H1 (cell line): ENCODE measurements around the gene PBXIP1.

ENCODE experiments used
- BRCA1 ChIP-seq: IDR thresholded peaks from 2 replicates; pipeline ENCODE4 v1.6.1; 2012; ENCODE audit warnings: low read depth, low read length, improper control_type of control experiment
- CTCF ChIP-seq, 3 experiments: IDR thresholded peaks; 1 replicate in 2 of 3; 2 replicates in 1 of 3; pipeline versions ENCODE4 v1.5.1 to v1.6.1; 2011; ENCODE audit warnings: low read length in 3 of 3, mild to moderate bottlenecking in 3 of 3, inconsistent platforms in 2 of 3, low read depth in 1 of 3, moderate library complexity in 1 of 3; ENCODE audit not compliant: insufficient read depth in 1 of 3; ENCODE audit errors: control extremely low read depth in 1 of 3
- EGR1 ChIP-seq: IDR thresholded peaks from 2 replicates; pipeline ENCODE4 v1.6.1; 2011; ENCODE audit warnings: low read depth, low read length, borderline replicate concordance
- EP300 ChIP-seq, 2 experiments: IDR thresholded peaks; 1 replicate in 1 of 2; 2 replicates in 1 of 2; pipeline ENCODE4 v1.6.1; 2011 to 2012; ENCODE audit warnings: low read depth in 2 of 2, low read length in 2 of 2, mild to moderate bottlenecking in 2 of 2, borderline replicate concordance in 1 of 2, inconsistent platforms in 1 of 2, moderate library complexity in 1 of 2
- EZH2 ChIP-seq: fragments of 200-600 bp; sonication (generic); IDR thresholded peaks from 2 replicates; pipeline ENCODE4 v1.7.1; 2012; ENCODE audit warnings: low read depth, mild to moderate bottlenecking, moderate library complexity, low read length, inconsistent platforms; ENCODE audit not compliant: severe bottlenecking
- KDM5A ChIP-seq: fragments of 200-600 bp; IDR thresholded peaks from 2 replicates; pipeline ENCODE4 v1.7.1; 2012; ENCODE audit warnings: mild to moderate bottlenecking, low read length, inconsistent platforms, mixed read lengths
- RAD21 ChIP-seq, 2 experiments: IDR thresholded peaks in 1 of 2; conservative IDR thresholded peaks in 1 of 2; 2 replicates each; pipeline ENCODE4 v1.6.1; 2011; ENCODE audit warnings: low read depth in 2 of 2, low read length in 2 of 2, improper control_type of control experiment in 1 of 2, inconsistent platforms in 1 of 2, mild to moderate bottlenecking in 1 of 2, moderate library complexity in 1 of 2
- RFX5 ChIP-seq: IDR thresholded peaks from 2 replicates; pipeline ENCODE4 v1.6.1; 2011; ENCODE audit warnings: low read depth, low read length, improper control_type of control experiment, borderline replicate concordance
- RXRA ChIP-seq: IDR thresholded peaks from 2 replicates; pipeline ENCODE4 v1.6.1; 2011; ENCODE audit warnings: low read depth, mild to moderate bottlenecking, low read length, moderate library complexity; ENCODE audit not compliant: insufficient read depth
- USF2 ChIP-seq: IDR thresholded peaks from 2 replicates; pipeline ENCODE4 v1.6.1; 2011; ENCODE audit warnings: low read length, improper control_type of control experiment

GRCh38 chr1:154971341-154971998 is 15.6 kb upstream of the PBXIP1 start:
- TF ChIP-seq CTCF (IDR thresholded peaks at IDR 0.05; ENCODE audit: control extremely low read depth in 1 of 3, insufficient read depth in 1 of 3, low read depth in 1 of 3, low read length in 3 of 3) (no peak), KDM5A (no peak), EZH2 (no peak), RFX5 (no peak), RXRA (no peak), USF2 (no peak), EP300 (IDR thresholded peaks at IDR 0.05; ENCODE audit: borderline replicate concordance in 1 of 2, low read depth in 2 of 2, low read length in 2 of 2) (no peak), EGR1 (no peak), BRCA1 (no peak), RAD21 (IDR thresholded peaks at IDR 0.05 in 1 of 2, conservative IDR thresholded peaks at IDR 0.05 in 1 of 2; ENCODE audit: low read depth in 2 of 2, low read length in 2 of 2) (no peak)
